ENCODE measurements around the gene SV2C.

Gene SV2C

GRCh38 chr5:76397200-76397599 is 314.0 kb downstream of the SV2C start:
- no peak for ATAC-seq
- TF ChIP-seq RARB (CRISPR knock-in tag; IDR thresholded peaks at IDR 0.05), result no peak
- TF ChIP-seq, protein P1, sequence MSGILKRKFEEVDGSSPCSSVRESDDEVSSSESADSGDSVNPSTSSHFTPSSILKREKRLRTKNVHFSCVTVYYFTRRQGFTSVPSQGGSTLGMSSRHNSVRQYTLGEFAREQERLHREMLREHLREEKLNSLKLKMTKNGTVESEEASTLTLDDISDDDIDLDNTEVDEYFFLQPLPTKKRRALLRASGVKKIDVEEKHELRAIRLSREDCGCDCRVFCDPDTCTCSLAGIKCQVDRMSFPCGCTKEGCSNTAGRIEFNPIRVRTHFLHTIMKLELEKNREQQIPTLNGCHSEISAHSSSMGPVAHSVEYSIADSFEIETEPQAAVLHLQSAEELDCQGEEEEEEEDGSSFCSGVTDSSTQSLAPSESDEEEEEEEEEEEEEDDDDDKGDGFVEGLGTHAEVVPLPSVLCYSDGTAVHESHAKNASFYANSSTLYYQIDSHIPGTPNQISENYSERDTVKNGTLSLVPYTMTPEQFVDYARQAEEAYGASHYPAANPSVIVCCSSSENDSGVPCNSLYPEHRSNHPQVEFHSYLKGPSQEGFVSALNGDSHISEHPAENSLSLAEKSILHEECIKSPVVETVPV (CRISPR knock-in tag; IDR thresholded peaks at IDR 0.05), result no peak
- TF ChIP-seq OSR1 (CRISPR knock-in tag; IDR thresholded peaks at IDR 0.05), result no peak
- no peak for TF ChIP-seq ARNTL (CRISPR knock-in tag; IDR thresholded peaks at IDR 0.05; ENCODE audit: borderline replicate concordance, low read depth)
- TF ChIP-seq GLIS3 (CRISPR knock-in tag; IDR thresholded peaks at IDR 0.05), result no peak
- no peak for TF ChIP-seq POU6F1 (CRISPR knock-in tag; IDR thresholded peaks at IDR 0.05; ENCODE audit: borderline replicate concordance, low read depth)
- TF ChIP-seq ZFP30 (CRISPR knock-in tag; IDR thresholded peaks at IDR 0.05), result no peak
- no peak for TF ChIP-seq ESRRG (CRISPR knock-in tag; IDR thresholded peaks at IDR 0.05)
- no peak for TF ChIP-seq TCF4 (CRISPR knock-in tag; IDR thresholded peaks at IDR 0.05; ENCODE audit: borderline replicate concordance)
- no peak for TF ChIP-seq PPARA (CRISPR knock-in tag; IDR thresholded peaks at IDR 0.05; ENCODE audit: borderline replicate concordance)
- TF ChIP-seq ZFP3 (CRISPR knock-in tag; IDR thresholded peaks at IDR 0.05), result no peak
- TF ChIP-seq, protein P2, sequence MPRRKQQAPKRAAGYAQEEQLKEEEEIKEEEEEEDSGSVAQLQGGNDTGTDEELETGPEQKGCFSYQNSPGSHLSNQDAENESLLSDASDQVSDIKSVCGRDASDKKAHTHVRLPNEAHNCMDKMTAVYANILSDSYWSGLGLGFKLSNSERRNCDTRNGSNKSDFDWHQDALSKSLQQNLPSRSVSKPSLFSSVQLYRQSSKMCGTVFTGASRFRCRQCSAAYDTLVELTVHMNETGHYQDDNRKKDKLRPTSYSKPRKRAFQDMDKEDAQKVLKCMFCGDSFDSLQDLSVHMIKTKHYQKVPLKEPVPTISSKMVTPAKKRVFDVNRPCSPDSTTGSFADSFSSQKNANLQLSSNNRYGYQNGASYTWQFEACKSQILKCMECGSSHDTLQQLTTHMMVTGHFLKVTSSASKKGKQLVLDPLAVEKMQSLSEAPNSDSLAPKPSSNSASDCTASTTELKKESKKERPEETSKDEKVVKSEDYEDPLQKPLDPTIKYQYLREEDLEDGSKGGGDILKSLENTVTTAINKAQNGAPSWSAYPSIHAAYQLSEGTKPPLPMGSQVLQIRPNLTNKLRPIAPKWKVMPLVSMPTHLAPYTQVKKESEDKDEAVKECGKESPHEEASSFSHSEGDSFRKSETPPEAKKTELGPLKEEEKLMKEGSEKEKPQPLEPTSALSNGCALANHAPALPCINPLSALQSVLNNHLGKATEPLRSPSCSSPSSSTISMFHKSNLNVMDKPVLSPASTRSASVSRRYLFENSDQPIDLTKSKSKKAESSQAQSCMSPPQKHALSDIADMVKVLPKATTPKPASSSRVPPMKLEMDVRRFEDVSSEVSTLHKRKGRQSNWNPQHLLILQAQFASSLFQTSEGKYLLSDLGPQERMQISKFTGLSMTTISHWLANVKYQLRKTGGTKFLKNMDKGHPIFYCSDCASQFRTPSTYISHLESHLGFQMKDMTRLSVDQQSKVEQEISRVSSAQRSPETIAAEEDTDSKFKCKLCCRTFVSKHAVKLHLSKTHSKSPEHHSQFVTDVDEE (CRISPR knock-in tag; IDR thresholded peaks at IDR 0.05), result no peak
- no peak for TF ChIP-seq TOX (CRISPR knock-in tag; IDR thresholded peaks at IDR 0.05; ENCODE audit: borderline replicate concordance)
- no peak for TF ChIP-seq ISL1 (CRISPR knock-in tag; IDR thresholded peaks at IDR 0.05)
- no peak for TF ChIP-seq ZNF8 (CRISPR knock-in tag; IDR thresholded peaks at IDR 0.05)

- ATAC-seq, result no peak
- TF ChIP-seq ESRRG (CRISPR knock-in tag; IDR thresholded peaks at IDR 0.05) (no peak), ZNF70 (CRISPR knock-in tag; IDR thresholded peaks at IDR 0.05) (no peak), PATZ1 (CRISPR knock-in tag; IDR thresholded peaks at IDR 0.05; ENCODE audit: borderline replicate concordance) (no peak), RARB (CRISPR knock-in tag; IDR thresholded peaks at IDR 0.05) (no peak), ZFP3 (CRISPR knock-in tag; IDR thresholded peaks at IDR 0.05) (no peak), OSR1 (CRISPR knock-in tag; IDR thresholded peaks at IDR 0.05) (no peak)
- TF ChIP-seq, protein P1 (CRISPR knock-in tag; IDR thresholded peaks at IDR 0.05), result no peak
- TF ChIP-seq, protein P2 (CRISPR knock-in tag; IDR thresholded peaks at IDR 0.05), result no peak
Measured at GRCh38 chr5:76399268-76399667, 316.1 kb downstream of the SV2C start.

- TF ChIP-seq RARB (CRISPR knock-in tag; IDR thresholded peaks at IDR 0.05) (no peak), ZNF70 (CRISPR knock-in tag; IDR thresholded peaks at IDR 0.05) (no peak), PATZ1 (CRISPR knock-in tag; IDR thresholded peaks at IDR 0.05; ENCODE audit: borderline replicate concordance) (no peak), ZNF8 (CRISPR knock-in tag; IDR thresholded peaks at IDR 0.05) (no peak), ISL1 (CRISPR knock-in tag; IDR thresholded peaks at IDR 0.05) (no peak)
- TF ChIP-seq, protein P2 (CRISPR knock-in tag; IDR thresholded peaks at IDR 0.05), result no peak
- no peak for ATAC-seq
Measured at GRCh38 chr5:76400466-76400865, 317.3 kb downstream of the SV2C start.

Data from SK-N-SH treated with all-trans-retinoic acid at 6 μM for 48 hours (cell line).